NCI-H1092 (cell line): Measurements from ENCODE around the gene TTC21B.

Experiments
- DNase-seq: peaks from one replicate; lab custom pipeline; 2025; lab: John Stamatoyannopoulos, UW

TTC21B gene

DNA sequence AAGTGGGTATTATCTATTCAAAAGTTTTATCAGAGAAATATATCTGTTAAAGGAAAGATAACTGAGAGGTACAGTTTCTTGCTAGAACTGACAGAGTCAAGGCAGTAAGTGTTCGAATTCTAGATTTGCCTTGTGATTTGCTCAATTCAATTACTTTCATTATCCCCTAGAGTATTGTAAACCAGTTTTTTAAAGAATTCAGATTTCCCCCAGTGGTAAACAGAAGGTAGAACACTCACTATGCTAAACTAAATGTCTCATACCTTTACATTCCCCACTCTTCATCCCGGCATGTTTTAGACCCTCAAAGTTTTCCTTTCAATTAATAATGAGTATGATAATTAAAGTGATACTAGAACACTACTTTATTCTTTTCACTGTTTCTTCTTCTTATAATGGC, 28.6 kb downstream of the TTC21B start:
- no peak for DNase-seq

DNA sequence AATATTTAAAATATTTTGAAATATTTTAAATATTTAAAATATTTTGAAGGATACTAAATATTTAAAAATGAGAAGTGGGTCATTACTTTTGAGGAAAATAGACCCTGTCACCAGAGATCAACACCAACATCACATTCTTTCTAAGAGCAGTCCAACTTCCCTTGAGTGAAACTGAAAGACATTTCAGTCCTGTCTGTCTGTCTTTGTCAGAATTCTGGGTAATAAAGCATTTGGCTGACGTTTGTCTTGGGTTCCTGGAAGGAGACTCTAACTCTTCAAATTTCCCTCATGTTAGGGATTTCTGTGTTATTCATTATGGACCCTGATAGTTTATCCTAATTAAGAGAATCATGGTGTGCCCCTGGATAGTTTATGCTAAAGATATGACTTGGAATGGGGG, 32.8 kb downstream of the TTC21B start:
- no peak for DNase-seq

DNA sequence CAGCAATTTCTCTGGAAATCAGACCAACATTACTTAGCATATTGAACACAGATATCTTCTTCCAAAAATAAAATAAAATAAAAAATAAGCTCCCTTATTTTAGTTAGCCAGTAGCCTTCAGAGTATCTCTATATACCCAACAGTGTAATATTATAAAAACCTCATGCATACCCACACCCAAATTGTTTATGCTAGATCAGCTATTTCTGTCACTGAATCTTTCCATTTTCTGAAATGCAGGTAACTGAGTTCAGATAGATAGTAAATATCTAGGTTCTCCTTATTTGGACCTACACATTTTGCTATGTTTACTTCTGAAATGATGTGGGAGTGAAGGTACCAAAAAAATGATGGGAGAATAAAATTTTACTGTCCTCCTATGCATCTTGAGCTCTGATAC, 39.9 kb downstream of the TTC21B start:
- no peak for DNase-seq

DNA sequence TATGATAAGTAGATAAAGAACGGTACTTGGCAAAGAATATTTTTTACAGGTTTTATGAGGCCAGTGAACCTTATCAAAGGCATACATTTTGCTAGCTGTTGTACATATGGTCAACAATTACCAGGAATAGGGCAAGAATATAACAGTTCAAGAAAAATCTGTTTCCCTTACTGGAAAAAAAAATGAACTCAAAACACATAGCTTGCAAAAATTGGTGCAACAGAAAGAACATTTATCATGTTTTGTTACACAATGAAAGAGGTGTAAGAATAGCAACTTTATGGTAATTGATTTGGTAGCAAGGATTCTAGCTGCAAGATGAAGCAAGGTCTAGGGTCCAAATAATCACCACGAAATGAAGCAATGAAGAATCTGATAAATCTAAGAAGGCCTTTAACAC, 41.6 kb downstream of the TTC21B start:
- no peak for DNase-seq

DNA sequence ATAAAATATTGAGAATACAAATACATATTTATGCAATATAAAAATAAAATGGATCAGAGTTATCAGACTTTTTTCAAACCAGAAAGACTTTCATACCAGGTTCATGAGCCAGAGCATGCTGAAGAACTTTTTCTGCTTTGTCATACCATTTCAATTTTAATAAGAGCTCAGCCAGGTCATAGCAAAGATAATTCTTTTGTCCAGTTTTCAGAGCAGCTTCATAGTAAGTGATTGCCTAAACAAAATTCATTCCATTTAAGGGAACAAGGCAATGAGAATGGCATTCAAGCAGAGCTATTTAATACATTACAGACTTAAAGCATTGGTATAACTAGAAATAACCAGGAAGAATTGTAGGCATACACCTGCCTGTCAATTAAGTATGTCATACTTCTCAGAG, 42.3 kb downstream of the TTC21B start:
- no peak for DNase-seq

DNA sequence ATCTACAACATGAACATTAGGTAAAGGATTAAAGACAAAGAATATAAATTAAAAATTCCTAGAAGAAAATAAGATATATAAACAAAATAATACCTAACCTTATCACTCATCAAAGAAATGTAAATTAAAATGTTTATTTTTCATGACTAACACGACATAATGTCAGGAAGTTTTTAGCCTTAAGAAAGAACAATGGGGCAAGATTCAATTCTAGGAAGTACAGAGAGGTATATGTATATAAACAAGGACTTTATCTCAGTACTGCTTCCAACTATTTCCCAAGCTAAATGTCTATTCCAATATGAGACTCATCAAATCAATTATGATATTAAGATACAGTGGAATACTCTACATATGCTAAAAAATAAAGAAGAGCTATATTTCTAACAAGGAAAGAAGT, 44.1 kb downstream of the TTC21B start:
- no peak for DNase-seq

DNA sequence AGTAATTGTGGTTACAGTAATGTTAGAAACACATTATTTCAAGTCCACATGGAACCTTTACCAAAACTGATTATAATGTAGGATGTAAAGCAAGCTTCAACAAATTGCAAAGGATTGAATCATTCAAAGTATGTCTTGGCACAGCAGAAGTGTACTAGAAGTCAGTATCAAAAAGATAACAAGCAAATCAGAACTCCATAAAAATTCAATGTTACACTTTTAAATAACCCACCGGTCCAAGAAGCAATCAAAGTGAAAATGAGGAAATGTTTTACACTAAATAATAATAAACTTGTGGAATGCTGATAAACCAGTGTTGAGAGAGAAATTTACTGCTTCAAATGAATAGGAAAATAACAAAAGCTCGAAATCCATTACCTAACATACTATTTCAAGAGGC, 47.7 kb downstream of the TTC21B start:
- no peak for DNase-seq

DNA sequence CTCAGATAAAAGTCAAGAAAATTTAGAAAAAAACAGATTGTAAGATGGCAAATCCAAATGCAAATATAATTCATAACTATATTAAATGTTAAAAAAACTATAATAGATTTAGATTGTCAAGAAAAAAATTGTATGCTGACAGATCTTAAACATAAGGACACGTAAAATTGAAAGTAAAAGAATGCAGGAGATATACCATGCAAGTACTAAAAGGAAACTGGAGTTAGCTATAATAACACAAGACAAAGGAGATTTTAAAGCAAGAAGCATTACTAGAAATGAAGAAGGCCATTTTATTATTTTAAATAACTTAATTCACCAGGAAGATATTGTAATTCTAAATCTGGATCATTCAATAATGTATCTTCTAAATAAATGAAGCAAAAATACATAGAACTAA, 48.3 kb downstream of the TTC21B start:
- DNase-seq: no peak

DNA sequence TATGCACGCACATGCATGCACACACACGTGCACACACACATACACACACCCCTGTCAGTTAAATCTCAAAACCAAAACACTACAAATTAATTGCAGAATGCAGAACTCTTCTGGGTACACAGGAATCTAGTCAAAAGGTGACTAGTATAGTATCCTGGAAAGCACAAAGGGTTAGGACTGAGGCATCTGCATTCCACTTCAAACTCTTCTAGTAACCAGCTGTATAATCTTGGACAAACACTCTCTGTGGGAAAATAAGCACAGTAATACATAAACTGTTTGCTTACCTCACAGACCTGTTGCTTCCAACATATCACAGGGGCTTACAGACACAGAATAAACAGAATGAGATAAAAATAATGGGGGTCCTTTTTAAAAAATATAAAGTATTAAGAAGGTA, 49.1 kb downstream of the TTC21B start:
- DNase-seq: no peak

DNA sequence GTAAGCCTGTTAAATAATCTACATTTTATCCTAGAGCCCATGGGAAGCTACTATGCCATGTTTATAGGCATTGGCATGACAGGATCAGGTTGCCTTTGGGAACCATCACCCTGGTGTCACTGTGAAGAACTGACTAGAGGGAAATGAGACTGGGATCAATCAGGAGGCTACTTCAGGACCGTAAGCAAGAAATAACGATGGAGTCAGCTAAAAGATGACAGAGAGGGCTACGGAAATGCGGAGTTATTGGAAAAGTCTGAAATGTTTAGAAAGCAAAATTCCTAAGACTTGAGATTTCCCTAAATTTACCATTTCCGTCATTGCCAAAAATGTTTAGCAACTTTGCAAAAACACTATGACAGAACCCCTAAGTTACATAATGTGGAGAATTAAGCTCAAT, 50.2 kb downstream of the TTC21B start:
- no peak for DNase-seq

DNA sequence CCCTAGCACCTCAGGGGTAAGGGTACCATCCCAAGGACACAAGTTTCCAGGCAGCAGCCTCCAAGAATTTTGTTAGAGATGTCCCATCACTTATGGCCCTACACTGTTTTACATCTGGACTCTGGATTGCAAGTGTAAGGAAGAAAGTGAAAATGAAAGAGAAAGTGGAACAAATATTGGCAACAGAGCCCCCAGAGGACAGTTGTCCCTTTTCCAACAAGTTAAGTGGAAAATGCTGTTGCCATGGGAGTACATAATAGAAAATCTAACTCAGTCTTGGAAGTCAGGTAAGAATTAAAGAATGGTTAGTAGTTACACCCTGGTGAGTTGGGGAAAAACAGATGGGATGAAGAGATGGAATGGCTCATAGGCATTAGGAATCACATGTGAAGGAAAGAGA, 50.6 kb downstream of the TTC21B start:
- no peak for DNase-seq

DNA sequence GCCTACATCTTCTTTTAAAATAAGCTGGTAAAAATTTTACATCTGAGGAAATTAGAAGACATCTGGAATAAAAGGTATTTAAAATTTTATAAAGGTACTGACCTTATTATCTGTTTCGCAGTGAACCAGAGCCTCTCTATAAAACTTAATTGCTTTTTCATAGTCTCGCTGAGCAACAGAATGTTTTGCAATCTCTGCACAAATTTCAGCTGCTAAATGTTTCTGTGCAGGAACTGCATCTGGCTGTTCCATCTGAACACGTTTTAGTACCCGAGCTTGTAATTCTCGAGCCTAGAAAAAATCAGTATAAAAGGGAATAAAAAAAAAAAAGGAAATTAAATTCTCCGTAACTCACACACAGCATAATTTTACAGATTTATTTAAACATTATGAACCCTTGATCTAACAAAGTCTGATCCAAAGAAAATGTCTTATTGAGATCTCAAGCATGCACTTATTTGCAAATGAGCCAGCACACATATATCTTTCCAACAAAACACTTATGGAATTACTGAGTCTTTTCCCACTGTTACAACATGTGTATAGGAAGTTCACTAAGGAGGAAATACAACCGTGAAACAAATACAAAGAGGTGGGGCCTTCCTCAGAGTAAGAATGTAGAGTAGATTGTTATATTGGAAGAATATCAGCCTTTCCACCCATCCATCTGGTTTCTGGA, 51.8 kb downstream of the TTC21B start:
- DNase-seq: no peak

DNA sequence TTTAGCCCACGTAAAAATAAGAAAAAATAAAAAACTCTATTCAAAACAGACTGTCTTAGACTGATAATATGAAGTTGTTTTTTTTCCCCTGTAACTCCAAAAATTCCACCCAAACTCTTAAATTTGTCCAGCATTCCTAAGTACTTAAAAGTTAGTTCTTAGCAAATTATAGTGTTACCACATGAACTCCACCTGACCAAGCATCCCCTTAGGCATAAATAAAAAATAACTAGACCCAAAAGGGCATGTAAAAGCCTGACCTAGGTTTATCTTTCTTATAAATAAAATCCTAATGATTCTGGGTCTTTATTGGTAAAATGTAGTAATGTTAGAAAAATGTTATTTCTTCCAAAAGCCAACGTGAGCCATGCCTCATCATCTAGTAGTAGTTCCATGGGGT, 54.3 kb downstream of the TTC21B start:
- no peak for DNase-seq

DNA sequence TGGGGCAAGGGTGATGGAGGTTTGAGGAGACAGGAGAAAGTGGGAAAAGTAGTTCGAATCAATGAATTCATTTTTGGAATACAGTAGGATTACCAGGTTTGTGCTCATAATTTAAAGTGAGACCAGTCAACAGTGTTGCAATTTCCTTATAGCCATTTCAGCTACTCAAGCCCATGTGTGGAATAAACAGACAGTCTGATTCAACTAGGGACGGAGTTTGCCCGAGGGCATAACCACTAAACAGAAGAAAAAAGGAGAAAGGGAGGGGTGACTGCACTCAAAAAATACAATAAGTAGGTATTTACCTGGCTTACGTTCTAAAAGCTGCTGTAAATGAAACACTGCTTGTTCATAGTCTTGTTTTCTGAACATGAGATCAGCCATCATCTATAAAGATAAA, 55.2 kb downstream of the TTC21B start:
- DNase-seq: no peak

DNA sequence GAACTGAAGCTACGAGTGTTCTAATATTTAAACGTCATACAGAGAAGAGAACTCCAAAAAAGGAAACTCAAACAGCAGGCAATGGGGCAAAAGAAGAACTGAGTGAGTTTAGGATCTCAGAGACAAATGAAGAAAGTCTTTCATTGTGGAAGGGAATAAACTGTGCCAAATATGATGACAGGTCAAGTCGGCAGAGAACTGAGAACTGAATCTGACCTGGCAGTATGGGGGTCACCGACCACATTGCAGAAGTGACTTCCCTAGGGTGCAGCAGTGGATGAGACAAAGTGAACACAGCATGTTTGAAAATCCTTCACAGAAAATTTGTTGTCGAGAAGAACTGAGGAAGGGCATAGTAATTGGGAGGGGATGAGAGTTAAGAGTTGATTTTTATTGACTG, 55.9 kb downstream of the TTC21B start:
- DNase-seq: no peak

DNA sequence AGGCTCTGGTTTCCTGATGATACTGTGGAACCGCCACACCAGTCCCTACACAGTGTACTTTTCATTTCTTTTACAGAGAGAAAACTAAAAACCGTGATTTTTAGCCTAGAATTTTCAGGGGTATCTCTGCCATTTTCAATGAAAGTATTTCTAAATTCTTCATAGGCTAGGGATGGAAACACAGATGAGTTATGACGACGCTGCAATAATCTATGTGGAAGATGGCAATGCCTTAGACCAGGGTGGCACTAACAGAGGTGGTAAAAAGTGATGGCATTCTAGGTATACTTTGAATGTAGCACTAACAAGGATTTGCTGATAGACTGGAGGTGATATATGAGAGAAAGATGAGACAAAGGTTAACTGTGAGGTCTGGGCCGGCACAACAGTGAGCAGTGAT, 56.5 kb downstream of the TTC21B start:
- DNase-seq: no peak

DNA sequence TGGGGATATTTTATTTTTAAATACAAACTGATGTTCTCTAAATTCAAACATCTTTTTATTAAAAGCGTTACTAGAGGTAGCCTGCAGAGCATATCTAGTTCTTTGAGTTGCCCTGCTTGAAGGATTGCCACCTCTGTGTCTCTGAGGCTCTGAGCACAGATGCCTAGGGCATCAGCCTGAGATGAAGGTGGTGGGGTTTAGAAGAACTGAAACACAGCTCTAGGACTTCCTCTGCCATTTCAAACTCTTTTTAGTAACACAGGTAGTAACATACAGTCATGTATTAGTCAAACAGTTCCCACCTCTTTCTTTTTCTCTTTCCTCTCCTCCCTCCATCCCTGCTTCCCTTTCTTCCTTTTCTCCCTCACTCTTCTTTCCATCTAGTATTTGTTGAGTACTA, 57.6 kb downstream of the TTC21B start:
- DNase-seq: no peak

DNA sequence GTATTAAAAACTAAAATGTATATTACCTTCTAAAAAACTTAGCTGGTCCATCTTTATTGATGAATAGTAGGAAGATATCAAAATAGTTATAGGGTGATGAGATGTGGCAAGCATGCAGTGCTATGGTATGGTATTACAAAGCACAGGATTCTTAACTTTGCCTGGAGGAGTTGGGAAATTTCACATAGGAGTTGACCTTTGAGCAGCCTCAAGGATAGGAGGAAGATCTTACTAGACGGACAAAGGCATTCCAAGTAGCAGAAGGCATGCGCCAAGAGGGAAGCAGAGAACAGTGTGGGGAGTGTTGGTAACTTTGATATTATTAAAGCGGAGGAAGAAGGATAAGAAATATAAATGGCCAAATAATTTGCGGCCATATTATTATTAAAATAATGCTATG, 60.0 kb downstream of the TTC21B start:
- DNase-seq: no peak

DNA sequence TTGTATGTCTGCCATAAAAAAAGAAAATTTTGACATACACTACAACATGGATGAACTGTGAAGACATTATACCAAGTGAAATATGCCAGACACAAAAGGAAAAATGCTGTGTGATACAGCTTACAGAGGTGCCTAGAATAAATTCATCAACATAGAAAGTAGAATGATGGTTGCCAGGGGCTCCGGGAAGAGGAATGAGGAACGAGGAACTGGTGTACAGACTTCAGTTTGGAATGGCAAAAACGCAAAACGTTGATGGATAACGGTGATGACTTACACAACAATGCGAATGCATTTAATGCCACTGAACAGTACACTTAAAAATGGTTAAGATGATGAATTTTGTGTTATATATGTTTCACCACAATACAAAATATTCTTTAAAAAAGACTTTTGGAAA, 61.0 kb downstream of the TTC21B start:
- no peak for DNase-seq

DNA sequence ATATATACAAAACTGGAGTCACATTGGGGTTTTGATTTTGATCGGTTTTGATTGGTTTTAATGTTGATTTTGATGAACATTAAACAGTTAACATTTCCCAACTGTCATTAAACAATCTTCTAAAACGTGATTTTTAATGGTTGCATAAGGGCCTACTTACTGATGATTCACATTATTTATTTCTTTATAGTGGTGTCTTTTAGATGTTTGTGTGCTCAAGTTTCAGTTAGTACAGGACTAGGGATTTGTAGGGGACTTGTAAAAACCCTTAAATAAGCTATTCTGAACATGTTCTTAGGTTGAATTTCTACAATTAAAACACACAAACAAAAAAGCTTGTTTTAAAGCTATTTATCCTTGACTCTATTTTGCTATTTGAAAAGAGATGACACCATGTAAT, 61.6 kb downstream of the TTC21B start:
- no peak for DNase-seq

DNA sequence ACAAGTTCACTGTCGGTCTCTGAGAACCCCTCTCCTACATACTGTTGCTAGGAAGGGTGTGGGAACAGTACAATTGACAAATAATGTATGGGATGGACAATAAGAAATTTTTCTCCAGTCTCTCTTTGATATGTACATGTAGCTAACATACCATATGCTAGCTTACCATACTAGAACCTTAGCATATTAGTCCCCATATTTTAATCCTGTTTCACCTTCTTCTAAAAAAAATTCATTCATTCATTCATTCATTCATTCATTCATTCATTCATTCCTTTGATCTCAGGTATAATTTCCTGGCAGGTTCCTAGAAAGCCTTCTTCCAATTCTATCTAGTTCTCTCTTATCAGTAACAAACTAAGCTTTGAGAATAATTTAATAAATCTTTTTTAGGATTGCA, 62.2 kb downstream of the TTC21B start:
- DNase-seq: no peak

DNA sequence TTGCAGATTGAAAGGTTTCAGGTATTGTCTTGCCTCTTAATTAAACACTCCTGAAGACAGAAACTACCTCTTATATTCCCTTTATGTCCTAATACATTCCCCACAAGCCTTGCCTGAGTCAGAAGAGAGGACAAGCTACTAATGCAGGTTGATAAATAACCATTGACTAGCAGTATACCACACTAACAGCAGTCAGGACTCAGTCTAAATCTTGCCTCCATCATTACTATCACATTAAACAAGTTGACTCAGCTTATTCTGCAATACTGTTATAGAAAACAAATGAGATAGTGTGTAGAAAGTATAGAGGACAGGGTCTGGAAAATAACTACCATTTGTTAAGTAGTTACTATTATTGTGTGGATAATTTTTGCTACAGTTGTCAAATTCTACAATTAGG, 63.8 kb downstream of the TTC21B start:
- DNase-seq: no peak

DNA sequence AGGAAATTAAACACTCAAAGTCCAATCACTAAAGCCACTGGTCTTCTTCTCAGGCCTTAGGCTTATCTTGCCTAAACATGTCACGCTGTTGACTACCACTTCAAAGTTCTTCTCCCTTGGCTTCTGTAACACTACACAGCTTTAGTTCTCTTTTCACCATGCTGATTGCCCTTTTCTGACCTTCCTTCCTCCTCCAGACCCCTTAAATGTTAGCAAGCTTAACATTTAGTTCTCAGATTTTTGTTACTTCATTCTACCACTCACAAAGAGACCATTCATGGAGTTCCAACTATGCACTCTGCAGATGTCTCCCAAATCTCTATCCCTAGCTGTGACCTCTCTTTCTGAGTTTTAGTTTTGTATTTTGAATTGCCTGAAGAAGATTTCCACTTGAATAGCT, 64.4 kb downstream of the TTC21B start:
- no peak for DNase-seq

DNA sequence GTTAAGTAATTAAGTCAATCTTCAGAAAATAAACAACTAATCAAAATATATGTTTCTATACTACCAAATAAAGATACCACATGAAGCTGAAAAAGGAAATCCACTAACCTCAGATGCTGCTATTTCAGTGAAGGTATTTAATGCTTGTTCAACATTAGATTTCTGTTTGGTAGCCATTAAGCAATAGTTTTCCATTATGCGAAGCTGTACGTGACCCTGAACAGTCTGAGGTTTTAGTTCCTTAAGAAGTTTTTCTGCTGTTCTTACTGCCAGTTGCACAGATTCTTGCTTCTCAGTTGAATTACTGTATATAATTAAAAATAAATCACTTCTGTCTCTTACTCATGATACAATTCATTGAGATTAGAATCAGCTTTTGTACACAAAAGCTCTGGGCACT, 65.4 kb downstream of the TTC21B start:
- DNase-seq: no peak
